ENCODE results near the gene INHBC.

Gene INHBC

GRCh38 chr12:57462251-57462911, 27.8 kb downstream of the INHBC start:
- peak; percentile 83 for DNase-seq (ENCODE audit: low read depth)
- peak; percentile 91 for TF ChIP-seq CTCF (conservative IDR thresholded peaks at IDR 0.05; ENCODE audit: low read length)
- peak overlapping the region; percentile 83 for H3K4me3 ChIP-seq (ENCODE audit: low read length)

DNA sequence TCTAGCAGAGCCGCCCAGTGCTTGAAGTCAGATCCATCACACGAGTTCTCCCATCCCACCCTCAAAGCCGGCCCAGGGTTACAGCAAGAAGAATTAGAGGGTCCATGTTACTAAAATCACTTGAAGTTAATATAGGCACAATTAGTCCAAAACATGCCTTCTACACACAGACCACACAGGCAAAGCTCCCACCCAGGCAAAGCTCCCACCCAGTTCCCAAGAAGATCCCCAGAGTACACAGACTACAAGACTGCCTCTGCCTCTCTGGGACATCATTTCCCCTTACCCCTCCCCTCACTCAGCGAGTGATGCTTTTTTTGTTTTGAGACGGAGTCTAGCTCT, 28.3 kb downstream of the INHBC start:
- DNase-seq (ENCODE audit: low read depth) = no peak
- TF ChIP-seq CTCF (conservative IDR thresholded peaks at IDR 0.05; ENCODE audit: low read length) = no peak
- H3K4me3 ChIP-seq (ENCODE audit: low read length) = no peak overlapping the region

GRCh38 chr12:57464569-57464968, 30.0 kb downstream of the INHBC start:
- DNase-seq (ENCODE audit: low read depth) = no peak
- no peak for TF ChIP-seq CTCF (conservative IDR thresholded peaks at IDR 0.05; ENCODE audit: low read length)

GRCh38 chr12:57465030-57465746, 30.6 kb downstream of the INHBC start:
- no peak overlapping the region for H3K4me3 ChIP-seq (ENCODE audit: low read length)
- no peak for TF ChIP-seq CTCF (conservative IDR thresholded peaks at IDR 0.05; ENCODE audit: low read length)
- no peak for DNase-seq (ENCODE audit: low read depth)

More at GRCh38 chr12:57464569-57464968, 30.0 kb downstream of the INHBC start:
- no peak overlapping the region for H3K4me3 ChIP-seq (ENCODE audit: low read length)

GRCh38 chr12:57465747-57466505, 31.3 kb downstream of the INHBC start:
- no peak overlapping the region for H3K4me3 ChIP-seq (ENCODE audit: low read length)
- TF ChIP-seq CTCF (conservative IDR thresholded peaks at IDR 0.05; ENCODE audit: low read length) = no peak
- DNase-seq (ENCODE audit: low read depth) = no peak

DNA sequence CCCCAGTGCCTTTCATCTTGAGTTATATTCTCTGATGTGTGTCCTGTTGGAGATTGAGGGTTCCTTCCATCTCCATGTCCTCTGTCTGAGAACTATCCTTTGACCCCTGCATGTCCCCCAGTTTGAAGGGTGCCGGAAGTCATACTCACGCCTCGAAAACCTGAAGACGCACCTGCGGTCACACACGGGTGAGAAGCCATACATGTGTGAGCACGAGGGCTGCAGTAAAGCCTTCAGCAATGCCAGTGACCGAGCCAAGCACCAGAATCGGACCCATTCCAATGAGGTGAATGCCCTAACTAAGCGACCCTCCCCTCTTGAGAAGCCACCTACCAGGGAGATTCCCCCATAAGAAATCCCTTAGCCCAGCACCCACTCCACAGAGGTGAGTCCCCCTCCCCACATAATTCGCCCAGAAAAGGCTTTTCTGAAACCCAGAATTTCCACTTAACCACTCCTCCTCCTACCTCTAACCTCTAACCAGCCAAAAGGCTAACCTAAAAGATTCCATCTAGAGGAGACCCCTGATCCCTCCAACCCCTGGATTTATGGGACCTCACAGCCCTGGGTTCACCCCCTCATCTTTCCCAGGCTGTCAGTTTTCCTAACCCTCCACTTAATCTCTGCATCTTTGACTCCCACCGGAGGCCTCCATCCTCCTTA, 32.8 kb downstream of the INHBC start:
- no peak for DNase-seq (ENCODE audit: low read depth)
- H3K4me3 ChIP-seq (ENCODE audit: low read length) = no peak overlapping the region
- TF ChIP-seq CTCF (conservative IDR thresholded peaks at IDR 0.05; ENCODE audit: low read length) = no peak

Measured in AG10803 (cell line).